Measurements from ENCODE around the gene PRKCG. TPM values are rescaled to one million over a fixed set of nuclear protein-coding genes. Genes with fewer than 3 reads are reported as not detected.
A peak's percentile ranks its signal among the peaks of the same experiment; 100 is the strongest.

The PRKCG gene
- total and polyA plus RNA-seq, 2 of the 8 experiments (the other 6 are each of a cell fraction or from before 2014, with no cell fraction given): 6.1 to 10.6 TPM

DNA sequence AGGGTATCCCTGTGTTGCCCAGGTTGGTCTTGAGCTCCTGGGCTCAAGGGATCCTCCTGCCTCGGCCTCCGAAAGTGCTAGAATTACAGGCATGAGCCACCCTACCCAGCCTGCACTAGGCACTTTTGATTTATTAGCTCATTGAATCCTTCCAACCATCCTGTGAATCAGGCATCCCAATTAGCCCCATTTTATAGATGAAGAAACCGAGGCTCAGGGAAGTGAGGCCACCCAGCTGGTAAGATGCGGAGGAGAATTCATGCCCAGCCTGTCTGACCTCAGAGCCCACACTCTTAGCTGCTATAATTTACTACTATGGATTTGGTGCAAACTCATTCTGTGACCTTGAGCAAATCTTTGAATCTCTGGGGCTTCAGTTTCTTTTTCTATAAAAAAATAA lies 62.9 kb downstream of the PRKCG start:
- CTCF ChIA-PET (ENCODE audit: partially characterized antibody): interaction anchor here (0.5 to 2.8 kb wide), 16 partner anchors 10 to 505 kb away, joined by 3 to 13 read pairs (median 4); partner anchors contain the start of gene PRKCG
- POLR2A ChIA-PET (ENCODE audit: partially characterized antibody): interaction anchor here (0.9 to 2.2 kb wide), 15 partner anchors 11 to 162 kb away, joined by 3 to 10 read pairs (median 4); partner anchors contain the start of genes MYADM and NDUFA3
- 97% methylated on average over 4 of the region's 4 CpGs; no CpG with 5 or more reads in 1 of the 2 experiments for WGBS, 2 experiments (ENCODE audit: extremely low coverage in 1 of 2, insufficient coverage in 1 of 2, insufficient read length in 1 of 2, insufficient replicate concordance in 2 of 2, low coverage in 1 of 2, low lambda C conversion rate in 2 of 2, missing lambda C conversion rate in 1 of 2)
- DNase-seq (ENCODE audit: low read depth in 1 of 2, low spot score in 2 of 2): no peak
- Histone ChIP-seq H3K4me2 (ENCODE audit: insufficient read depth in 1 of 2, low read depth in 2 of 2, low read length in 2 of 2) (peak overlapping the region in 1 of 2 experiments; percentile 60; a peak in 2 of 4 replicates), H2BK120ac (replicated peaks; ENCODE audit: low read depth, low read length) (no peak overlapping the region), H3K4me3 (ENCODE audit: extremely low read depth in 1 of 4, insufficient read depth in 2 of 4, low read depth in 3 of 4, low read length in 4 of 4) (peak overlapping the region in 1 of 4 experiments; percentile 53; a peak in 1 of 8 replicates), H3K56ac (replicated peaks; ENCODE audit: insufficient read length, low read depth, low read length) (no peak overlapping the region), H3K36me3 (ENCODE audit: control insufficient read depth in 2 of 4, insufficient read depth in 4 of 4, low read length in 3 of 4) (no peaks in the 10 kb centered on the region), H3K79me1 (ENCODE audit: low read depth, low read length) (no peaks in the 10 kb centered on the region), H3K79me2 (ENCODE audit: control insufficient read depth in 1 of 2, insufficient read depth in 2 of 2, low read length in 2 of 2) (no peaks in the 10 kb centered on the region), H3K27ac (ENCODE audit: low read depth, low read length) (no peak overlapping the region), H3K18ac (ENCODE audit: extremely low read depth, low read length) (no peak overlapping the region), H2AFZ (ENCODE audit: low read length) (no peak overlapping the region), H4K5ac (ENCODE audit: insufficient read length, low read depth, low read length) (no peak overlapping the region), H2BK20ac (ENCODE audit: low read length) (no peak overlapping the region), H3K27me3 (replicated peaks in 1 of 4; ENCODE audit: control insufficient read depth in 3 of 4, extremely low read depth in 1 of 4, insufficient read depth in 3 of 4, low read length in 3 of 4) (no peaks in the 10 kb centered on the region), H3K9me3 (ENCODE audit: insufficient read depth in 2 of 2, low read depth in 1 of 2, low read length in 1 of 2) (no peaks in the 10 kb centered on the region), H3K14ac (ENCODE audit: insufficient read length) (no peak overlapping the region), H2AK5ac (ENCODE audit: low read depth, low read length) (peak overlapping the region; percentile 11; the same call in 1 of the 2 replicates), H3K9ac (replicated peaks in 1 of 4; ENCODE audit: extremely low read depth in 1 of 4, low read depth in 3 of 4, low read length in 3 of 4) (no peak overlapping the region), H3K23me2 (ENCODE audit: low read depth, low read length) (peaks cover 11% of the 10 kb centered on the region; the same call in 1 of the 2 replicates), H2BK5ac (ENCODE audit: low read depth, low read length) (no peak overlapping the region), H3K4ac (replicated peaks; ENCODE audit: insufficient read length, low read depth, low read length) (no peak overlapping the region), H3K23ac (ENCODE audit: insufficient read length) (no peak overlapping the region), H3K4me1 (replicated peaks in 1 of 4; ENCODE audit: control insufficient read depth in 3 of 4, insufficient read depth in 4 of 4, low read length in 3 of 4) (peaks cover 4 to 10% (median 7%) of the 10 kb centered on the region in 4 experiments; a peak in 6 of 7 replicates), H2BK12ac (ENCODE audit: low read depth, low read length) (no peak overlapping the region), H4K20me1 (replicated peaks in 1 of 2; ENCODE audit: control insufficient read depth in 1 of 2, insufficient read depth in 2 of 2, low read length in 2 of 2) (no peaks in the 10 kb centered on the region), H4K8ac (ENCODE audit: extremely low read depth, insufficient read depth, low read length) (no peak overlapping the region), H2BK15ac (ENCODE audit: low read length) (no peak overlapping the region), H4K91ac (replicated peaks; ENCODE audit: insufficient read length, low read length) (no peak overlapping the region)
- TF ChIP-seq EP300 (IDR thresholded peaks at IDR 0.05; ENCODE audit: borderline replicate concordance in 1 of 2, low read depth in 2 of 2, low read length in 2 of 2): no peak
- TF ChIP-seq KDM1A (IDR thresholded peaks at IDR 0.05; ENCODE audit: borderline replicate concordance, low read length): peak; percentile 83
- no peak for FAIRE-seq
